Bronchial epithelial cell (primary cell): ENCODE measurements around the gene RNF186. TPM values are rescaled to one million over a fixed set of nuclear protein-coding genes. Genes with fewer than 3 reads are reported as not detected.
A peak's percentile ranks its signal among the peaks of the same experiment; 100 is the strongest.

Source experiments
- DNase-seq: peaks from one replicate; pipeline ENCODE4 v3.0.0-alpha.2; 2010; ENCODE audit warnings: low read depth
- FAIRE-seq: peaks from 2 replicates; lab custom pipeline; 2011; peaks lifted over from hg19 to GRCh38; lab: Jason Lieb, UNC
- H3K27me3 ChIP-seq: 2 replicates; pipeline ENCODE4 v1.5.1; 2011; ENCODE audit warnings: low read length; ENCODE audit not compliant: control insufficient read depth, insufficient read depth
- H3K36me3 ChIP-seq: 2 replicates; pipeline ENCODE4 v1.5.1; 2011; ENCODE audit warnings: low read length; ENCODE audit not compliant: control insufficient read depth, insufficient read depth
- H3K4me3 ChIP-seq: 2 replicates; pipeline ENCODE4 v1.5.1; 2011; ENCODE audit warnings: mild to moderate bottlenecking, low read depth, low read length, control low read depth
- CTCF ChIP-seq: IDR thresholded peaks from 2 replicates; pipeline ENCODE4 v1.5.1; 2011; ENCODE audit warnings: mild to moderate bottlenecking, moderate library complexity, low read length, control low read depth, inconsistent platforms; ENCODE audit not compliant: insufficient read depth, severe bottlenecking
- total RNA-seq: library from RNA; depleted of rRNA; stranded (reverse); fragments of >200 nt; gene quantifications from 2 replicates; pipeline ENCODE4 v1.2.1, GENCODE V29; 2014

RNF186 gene
- total RNA-seq, 1 donor from 2014 or later, result not detected

- no peak for TF ChIP-seq CTCF
- FAIRE-seq (no peak), DNase-seq (no peak)
- Histone ChIP-seq H3K4me3 (no peak overlapping the region), H3K36me3 (peaks cover under 1% of the 10 kb centered on the region), H3K27me3 (peaks cover 3% of the 10 kb centered on the region)
Observed at GRCh38 chr1:19802269-19802668, 12.8 kb downstream of the RNF186 start.

- FAIRE-seq (no peak), DNase-seq (peak; percentile 35)
- peaks cover 2% of the 10 kb centered on the region for H3K27me3 ChIP-seq
- H3K4me3 ChIP-seq, result peak overlapping the region; percentile 59
- peaks cover 2% of the 10 kb centered on the region for H3K36me3 ChIP-seq
- no peak for TF ChIP-seq CTCF
Observed at GRCh38 chr1:19800076-19800804, 14.8 kb downstream of the RNF186 start.

GRCh38 chr1:19799230-19800075, 15.6 kb downstream of the RNF186 start, which contains the start of gene TMCO4:
TSS of gene TMCO4 (minus strand) at chr1:19799916. CDS start at chr1:19780758, 19,158 bp downstream.
- Histone ChIP-seq H3K27me3 (peaks cover 2% of the 10 kb centered on the region), H3K36me3 (peaks cover 2% of the 10 kb centered on the region), H3K4me3 (peak within 1 kb of the TSS; percentile 59)
- DNase-seq (peak; percentile 14), FAIRE-seq (no peak)
- TF ChIP-seq CTCF, result peak; percentile 45

- TF ChIP-seq CTCF, result no peak
- H3K36me3 ChIP-seq, result peaks cover 2% of the 10 kb centered on the region
- H3K4me3 ChIP-seq, result no peak overlapping the region
- FAIRE-seq (no peak), DNase-seq (no peak)
- peaks cover 2% of the 10 kb centered on the region for H3K27me3 ChIP-seq
Observed at GRCh38 chr1:19798486-19799229, 16.4 kb downstream of the RNF186 start.

- no peak for DNase-seq
- Histone ChIP-seq H3K36me3 (peaks cover 2% of the 10 kb centered on the region), H3K4me3 (no peak overlapping the region), H3K27me3 (peaks cover 2% of the 10 kb centered on the region)
- no peak for TF ChIP-seq CTCF
- FAIRE-seq, result no peak
Observed at GRCh38 chr1:19797827-19798226, 17.3 kb downstream of the RNF186 start.
